Measurements from ENCODE around the gene ADAM23. TPM values are rescaled to one million over a fixed set of nuclear protein-coding genes. Genes with fewer than 3 reads are reported as not detected.

Gene ADAM23
- total RNA-seq, 4 donors from 2014 or later = 0.12 to 0.39 TPM; not detected in 2

GRCh38 chr2:206488623-206489022, 45.3 kb downstream of the ADAM23 start:
- 93 to 95% methylated on average over 1 of the region's 1 CpG for WGBS, 2 donors
- TF ChIP-seq POLR2A (IDR thresholded peaks at IDR 0.05) = no peak
- no peak for TF ChIP-seq CTCF (IDR thresholded peaks at IDR 0.05)
- intact Hi-C loops (cut with DNase I; ENCODE audit: low total_unique reads) = no loop called here
- H3K4me3 ChIP-seq (ENCODE audit: low read depth, poor library complexity, severe bottlenecking) = no peak overlapping the region
- DNase-seq (ENCODE audit: low spot score in 2 of 2) = no peak

- no peak for DNase-seq (ENCODE audit: low spot score in 2 of 2)
- intact Hi-C loops (cut with DNase I; ENCODE audit: low total_unique reads) = no loop called here
- no peak overlapping the region for H3K4me3 ChIP-seq (ENCODE audit: low read depth, poor library complexity, severe bottlenecking)
- TF ChIP-seq CTCF (IDR thresholded peaks at IDR 0.05) (no peak), POLR2A (IDR thresholded peaks at IDR 0.05) (no peak)
- 61 to 76% methylated on average over 1 of the region's 1 CpG for WGBS, 2 donors
Measured at GRCh38 chr2:206494061-206494460, 50.7 kb downstream of the ADAM23 start.

- intact Hi-C loops (cut with DNase I; ENCODE audit: low total_unique reads) = no loop called here
- TF ChIP-seq CTCF (IDR thresholded peaks at IDR 0.05) (no peak), POLR2A (IDR thresholded peaks at IDR 0.05) (no peak)
- no peak overlapping the region for H3K4me3 ChIP-seq (ENCODE audit: low read depth, poor library complexity, severe bottlenecking)
- WGBS, 2 donors = 81 to 84% methylated on average over 4 of the region's 4 CpGs
- DNase-seq (ENCODE audit: low spot score in 2 of 2) = no peak
Measured at GRCh38 chr2:206502729-206503128, 59.4 kb downstream of the ADAM23 start.

- intact Hi-C loops (cut with DNase I; ENCODE audit: low total_unique reads) = no loop called here
- DNase-seq (ENCODE audit: low spot score in 2 of 2) = no peak
- WGBS, 2 donors = 50 to 52% methylated on average over 2 of the region's 2 CpGs
- no peak overlapping the region for H3K4me3 ChIP-seq (ENCODE audit: low read depth, poor library complexity, severe bottlenecking)
- TF ChIP-seq CTCF (IDR thresholded peaks at IDR 0.05) = no peak
- no peak for TF ChIP-seq POLR2A (IDR thresholded peaks at IDR 0.05)
Measured at GRCh38 chr2:206511283-206511682, 68.0 kb downstream of the ADAM23 start.

- TF ChIP-seq POLR2A (IDR thresholded peaks at IDR 0.05) (no peak), CTCF (IDR thresholded peaks at IDR 0.05) (no peak)
- intact Hi-C loops (cut with DNase I; ENCODE audit: low total_unique reads) = no loop called here
- no peak for DNase-seq (ENCODE audit: low spot score in 2 of 2)
- H3K4me3 ChIP-seq (ENCODE audit: low read depth, poor library complexity, severe bottlenecking) = no peak overlapping the region
- 61 to 76% methylated on average over 1 of the region's 1 CpG for WGBS, 2 donors
Measured at GRCh38 chr2:206512999-206513398, 69.7 kb downstream of the ADAM23 start.

- no peak for TF ChIP-seq CTCF (IDR thresholded peaks at IDR 0.05)
- TF ChIP-seq POLR2A (IDR thresholded peaks at IDR 0.05) = no peak
- intact Hi-C loops (cut with DNase I; ENCODE audit: low total_unique reads) = no loop called here
- DNase-seq (ENCODE audit: low spot score in 2 of 2) = no peak
- WGBS, 2 donors = 67 to 80% methylated on average over 1 of the region's 1 CpG
- no peak overlapping the region for H3K4me3 ChIP-seq (ENCODE audit: low read depth, poor library complexity, severe bottlenecking)
Measured at GRCh38 chr2:206515580-206515979, 72.2 kb downstream of the ADAM23 start.

All from lower leg skin (tissue), 4 donors.